CD4-positive, alpha-beta T cell (primary cell): ENCODE data around the gene CPLX3. TPM values are rescaled to one million over a fixed set of nuclear protein-coding genes. Genes with fewer than 3 reads are reported as not detected.

ENCODE experiments used
- ATAC-seq: fragments of 200-7000 bp; cut with Tn5 transposase; one replicate; pipeline ENCODE4 v1.10.0; 2022; ENCODE audit warnings: mild to moderate bottlenecking; ENCODE audit not compliant: poor library complexity
- CTCF ChIA-PET: fragments of 350-600 bp; sonication (Branson Sonifier 250); formaldehyde crosslinking; loops from one replicate; lab custom pipeline; 2021; ENCODE audit warnings: antibody characterized with exemption, inconsistent platforms; lab: Charles Lee
- POLR2A ChIA-PET: fragments of 350-600 bp; sonication (Branson Sonifier 250); formaldehyde crosslinking; loops from one replicate; lab custom pipeline; 2021; ENCODE audit warnings: antibody characterized with exemption, inconsistent platforms; lab: Charles Lee
- DNase-seq, 14 experiments: peaks; one replicate each; pipeline ENCODE4 v3.0.0-alpha.2; 2013 to 2020; ENCODE audit warnings: mixed read lengths in 2 of 14
- H3K27ac ChIP-seq, 2 donors: one replicate each; pipeline versions ENCODE4 v1.5.1 to v1.7.0; 2013; ENCODE audit warnings: low read length in 2 of 2, low read depth in 1 of 2, mild to moderate bottlenecking in 1 of 2
- H3K27me3 ChIP-seq, 2 experiments: 1 replicate in 1 of 2; 2 replicates in 1 of 2; pipeline versions ENCODE4 v1.6.1 to v1.7.0; 2013; ENCODE audit warnings: low read length in 2 of 2, control low read depth in 1 of 2, mild to moderate bottlenecking in 1 of 2, moderate library complexity in 1 of 2; ENCODE audit not compliant: insufficient read depth in 2 of 2, control insufficient read depth in 1 of 2
- H3K36me3 ChIP-seq: one replicate; pipeline ENCODE4 v1.6.1; 2013; ENCODE audit warnings: low read length, control low read depth; ENCODE audit not compliant: insufficient read depth
- H3K4me1 ChIP-seq: one replicate; pipeline ENCODE4 v1.6.1; 2013; ENCODE audit warnings: low read length, control low read depth; ENCODE audit not compliant: insufficient read depth
- H3K4me3 ChIP-seq: one replicate; pipeline ENCODE4 v1.5.1; 2013; ENCODE audit warnings: mild to moderate bottlenecking, low read length, moderate library complexity
- H3K9me3 ChIP-seq, 2 experiments: 1 replicate in 1 of 2; 2 replicates in 1 of 2; pipeline versions ENCODE4 v1.6.1 to v1.7.0; 2013; ENCODE audit warnings: low read length in 2 of 2, mild to moderate bottlenecking in 2 of 2, control low read depth in 1 of 2, moderate library complexity in 1 of 2; ENCODE audit not compliant: control insufficient read depth in 1 of 2, insufficient read depth in 1 of 2
- H3K27ac Mint-ChIP-seq: one replicate; pipeline ENCODE4 v1.8.0; 2020; ENCODE audit warnings: mixed read lengths
- H3K27me3 Mint-ChIP-seq: one replicate; pipeline ENCODE4 v1.8.0; 2021; ENCODE audit warnings: mixed read lengths
- H3K36me3 Mint-ChIP-seq: one replicate; pipeline ENCODE4 v1.8.0; 2021; ENCODE audit warnings: low read depth, mixed read lengths
- H3K4me1 Mint-ChIP-seq: one replicate; pipeline ENCODE4 v1.8.0; 2021; ENCODE audit warnings: low read depth, mixed read lengths
- H3K4me3 Mint-ChIP-seq: one replicate; pipeline ENCODE4 v1.8.0; 2020; ENCODE audit warnings: mild to moderate bottlenecking, mixed read lengths
- H3K9me3 Mint-ChIP-seq: one replicate; pipeline ENCODE4 v1.8.0; 2020; ENCODE audit warnings: mixed read lengths
- CTCF ChIP-seq: fragments of 200-600 bp; IDR thresholded peaks from one replicate; pipeline ENCODE4 v1.8.0; 2022; ENCODE audit warnings: antibody characterized with exemption, mild to moderate bottlenecking
- intact Hi-C, 2 experiments: fragments of 100-400 bp; cut with DNase I in 1 of 2; cut with micrococcal nuclease in 1 of 2; formaldehyde crosslinking; loops; one replicate each; pipeline versions ENCODE4 v1.15.1 to v1.9.0; 2023 to 2025; cut with DNase I, micrococcal nuclease
- total RNA-seq, 174 experiments: library from RNA in 2 of 174; stranded (reverse) in 2 of 174; gene quantifications; one replicate each; pipeline ENCODE4 v1.2.3 and lab custom pipeline; 2021 to 2026

Gene CPLX3
- total RNA-seq, 2 experiments from 2014 or later: 0.16 to 0.53 TPM

- intact Hi-C loops: loop anchor here in 1 of 2 experiments (5.0 to 10.0 kb wide), 2 partner anchors 35 to 202 kb away; no protein-coding TSS in a partner anchor
- Histone ChIP-seq H3K4me3 (no peak overlapping the region), H3K9me3 (no peaks in the 10 kb centered on the region), H3K36me3 (peaks cover 47% of the 10 kb centered on the region), H3K27me3 (no peaks in the 10 kb centered on the region), H3K27ac (no peak overlapping the region), H3K4me1 (peaks cover 15% of the 10 kb centered on the region)
- Mint-ChIP-seq H3K27me3 (no peaks in the 10 kb centered on the region), H3K4me1 (peaks cover 13% of the 10 kb centered on the region), H3K4me3 (no peak overlapping the region), H3K9me3 (no peaks in the 10 kb centered on the region), H3K36me3 (peaks cover 31% of the 10 kb centered on the region), H3K27ac (no peak overlapping the region)
- ATAC-seq (no peak), DNase-seq (no peak)
- ChIA-PET CTCF (interaction anchor here (1.2 to 1.7 kb wide), 2 partner anchors 65 to 68 kb away, joined by 4 to 6 read pairs; no protein-coding TSS in a partner anchor), POLR2A (no interaction called here)
- TF ChIP-seq CTCF: no peak
Observed at GRCh38 chr15:74836846-74837245, 10.4 kb downstream of the CPLX3 start.

- intact Hi-C loops: loop anchor here in 1 of 2 experiments (5.0 to 10.0 kb wide), 2 partner anchors 35 to 203 kb away; no protein-coding TSS in a partner anchor
- H3K36me3 ChIP-seq: peaks cover 47% of the 10 kb centered on the region
Observed at GRCh38 chr15:74837482-74838136, 11.2 kb downstream of the CPLX3 start.

GRCh38 chr15:74838137-74838516 lies 11.7 kb downstream of the CPLX3 start:
- H3K27ac ChIP-seq: no peak overlapping the region
- ChIA-PET CTCF (no interaction called here), POLR2A (no interaction called here)
- peaks cover 24% of the 10 kb centered on the region for H3K4me1 ChIP-seq
- DNase-seq (no peak), ATAC-seq (no peak)
- no peaks in the 10 kb centered on the region for H3K27me3 Mint-ChIP-seq
- H3K4me1 Mint-ChIP-seq: peaks cover 24% of the 10 kb centered on the region
- H3K36me3 ChIP-seq: peaks cover 47% of the 10 kb centered on the region
- H3K36me3 Mint-ChIP-seq: peaks cover 33% of the 10 kb centered on the region
- no peaks in the 10 kb centered on the region for H3K27me3 ChIP-seq
- no peak for TF ChIP-seq CTCF
- no peak overlapping the region for H3K4me3 ChIP-seq
- H3K27ac Mint-ChIP-seq: no peak overlapping the region
- no peaks in the 10 kb centered on the region for H3K9me3 Mint-ChIP-seq
- intact Hi-C loops: loop anchor here in 1 of 2 experiments (5.0 to 10.0 kb wide), 2 partner anchors 36 to 203 kb away; no protein-coding TSS in a partner anchor
- H3K9me3 ChIP-seq: no peaks in the 10 kb centered on the region
- H3K4me3 Mint-ChIP-seq: no peak overlapping the region

More at GRCh38 chr15:74837482-74838136, 11.2 kb downstream of the CPLX3 start:
- TF ChIP-seq CTCF: no peak
- POLR2A ChIA-PET: no interaction called here
- no peak overlapping the region for H3K27ac ChIP-seq
- CTCF ChIA-PET: interaction anchor here (1.7 kb wide), 1 partner anchor 69 kb away, joined by 6 read pairs; no protein-coding TSS in a partner anchor
- no peak overlapping the region for H3K4me3 Mint-ChIP-seq
- no peak overlapping the region for H3K4me3 ChIP-seq
- H3K27me3 ChIP-seq: no peaks in the 10 kb centered on the region
- H3K4me1 Mint-ChIP-seq: peaks cover 20% of the 10 kb centered on the region
- H3K27ac Mint-ChIP-seq: no peak overlapping the region
- no peaks in the 10 kb centered on the region for H3K27me3 Mint-ChIP-seq
- H3K4me1 ChIP-seq: peaks cover 23% of the 10 kb centered on the region
- H3K36me3 Mint-ChIP-seq: peaks cover 31% of the 10 kb centered on the region
- H3K9me3 Mint-ChIP-seq: no peaks in the 10 kb centered on the region
- no peaks in the 10 kb centered on the region for H3K9me3 ChIP-seq
- peak in 1 of 14 experiments; percentile 14 for DNase-seq
- ATAC-seq: no peak
